ENCODE results near the gene ALOXE3. TPM values are rescaled to one million over a fixed set of nuclear protein-coding genes. Genes with fewer than 3 reads are reported as not detected.
A peak's percentile ranks its signal among the peaks of the same experiment; 100 is the strongest.

ALOXE3 gene
- total RNA-seq, 1 donor from 2014 or later = not detected

DNA sequence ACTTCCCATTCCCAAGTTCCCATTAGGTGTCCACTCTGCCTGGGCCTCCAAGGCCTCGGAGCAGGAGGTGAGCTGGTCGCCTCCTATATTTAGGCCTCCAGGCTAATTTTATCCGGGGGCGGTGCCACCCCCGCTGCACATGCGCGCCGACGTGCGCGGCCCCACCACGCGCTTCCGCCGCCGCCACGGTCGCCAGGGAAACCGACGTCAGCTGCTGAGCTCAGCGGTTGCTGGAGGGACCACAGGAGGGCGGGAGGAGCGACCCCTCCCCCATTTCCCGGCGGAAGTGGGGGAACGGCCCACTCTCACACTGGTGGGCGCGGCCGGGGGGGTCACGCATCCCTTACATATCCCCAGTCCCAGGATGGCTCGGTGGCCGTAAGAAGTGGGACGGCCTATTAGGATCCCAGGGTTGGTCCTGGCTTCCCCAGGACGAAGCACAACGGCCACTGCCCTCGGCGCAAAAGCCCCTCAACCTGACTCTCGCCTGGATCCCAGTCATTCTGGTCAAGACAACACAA lies 32.9 kb upstream of the ALOXE3 start:
- peaks cover 20% of the 10 kb centered on the region for H3K4me1 Mint-ChIP-seq (ENCODE audit: low read depth, unreplicated experiment)
- H3K27ac Mint-ChIP-seq (ENCODE audit: unreplicated experiment) = peak overlapping the region; percentile 73
- H3K27me3 Mint-ChIP-seq (ENCODE audit: unreplicated experiment) = peaks cover 14% of the 10 kb centered on the region
- no peaks in the 10 kb centered on the region for H3K36me3 Mint-ChIP-seq (ENCODE audit: unreplicated experiment)
- DNase-seq = peak; percentile 82
- H3K9me3 Mint-ChIP-seq (ENCODE audit: unreplicated experiment) = peaks cover 21% of the 10 kb centered on the region
- H3K4me3 Mint-ChIP-seq (ENCODE audit: unreplicated experiment) = no peak overlapping the region
- TF ChIP-seq, protein P1, sequence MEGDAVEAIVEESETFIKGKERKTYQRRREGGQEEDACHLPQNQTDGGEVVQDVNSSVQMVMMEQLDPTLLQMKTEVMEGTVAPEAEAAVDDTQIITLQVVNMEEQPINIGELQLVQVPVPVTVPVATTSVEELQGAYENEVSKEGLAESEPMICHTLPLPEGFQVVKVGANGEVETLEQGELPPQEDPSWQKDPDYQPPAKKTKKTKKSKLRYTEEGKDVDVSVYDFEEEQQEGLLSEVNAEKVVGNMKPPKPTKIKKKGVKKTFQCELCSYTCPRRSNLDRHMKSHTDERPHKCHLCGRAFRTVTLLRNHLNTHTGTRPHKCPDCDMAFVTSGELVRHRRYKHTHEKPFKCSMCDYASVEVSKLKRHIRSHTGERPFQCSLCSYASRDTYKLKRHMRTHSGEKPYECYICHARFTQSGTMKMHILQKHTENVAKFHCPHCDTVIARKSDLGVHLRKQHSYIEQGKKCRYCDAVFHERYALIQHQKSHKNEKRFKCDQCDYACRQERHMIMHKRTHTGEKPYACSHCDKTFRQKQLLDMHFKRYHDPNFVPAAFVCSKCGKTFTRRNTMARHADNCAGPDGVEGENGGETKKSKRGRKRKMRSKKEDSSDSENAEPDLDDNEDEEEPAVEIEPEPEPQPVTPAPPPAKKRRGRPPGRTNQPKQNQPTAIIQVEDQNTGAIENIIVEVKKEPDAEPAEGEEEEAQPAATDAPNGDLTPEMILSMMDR (IDR thresholded peaks at IDR 0.05; ENCODE audit: partially characterized antibody, unreplicated experiment) = no peak

DNA sequence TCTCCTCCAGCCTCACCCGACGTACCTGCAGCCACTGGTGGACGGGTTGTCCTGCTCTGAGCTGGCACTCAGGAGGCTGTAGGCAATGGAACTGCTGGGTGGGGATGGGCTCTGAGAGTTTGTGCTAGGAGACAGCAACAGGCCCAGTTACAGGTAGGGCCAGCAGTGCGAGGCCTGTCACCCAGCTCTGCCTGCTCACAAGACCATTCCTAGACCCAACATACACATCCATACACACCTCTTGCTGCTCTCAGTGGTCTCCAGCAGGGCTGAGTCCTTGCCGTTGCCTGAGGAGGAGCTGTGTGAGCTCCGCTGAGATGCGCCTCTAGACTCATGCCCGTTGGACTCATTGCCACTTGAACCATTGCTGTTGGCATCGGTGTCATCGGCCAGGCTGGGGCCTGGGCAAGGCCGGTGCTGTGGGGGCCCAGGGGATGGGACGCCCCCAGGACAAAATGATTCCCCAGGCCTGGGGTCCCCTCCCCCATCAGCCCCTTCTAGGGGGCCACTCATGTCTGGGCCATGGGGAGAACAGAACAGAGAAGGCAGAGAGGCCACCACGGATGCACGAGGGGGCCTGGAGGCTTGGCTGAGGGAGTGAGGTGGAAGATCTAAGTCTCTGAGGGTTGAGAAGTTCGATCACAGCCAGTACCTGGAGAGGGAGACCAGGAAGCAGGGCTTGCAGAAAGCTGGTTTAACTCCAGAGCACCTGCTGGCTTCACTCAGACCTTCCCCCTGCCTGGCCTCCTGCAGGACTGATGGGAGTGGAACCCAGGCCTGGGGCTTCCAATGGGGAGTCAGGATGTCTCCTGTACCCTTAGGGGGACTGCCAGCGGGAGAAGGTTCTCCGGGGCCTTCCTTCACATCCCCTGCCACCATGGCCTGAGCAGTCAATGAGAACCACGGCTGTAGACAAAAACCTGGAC lies 32.1 kb upstream of the ALOXE3 start:
- H3K9me3 Mint-ChIP-seq (ENCODE audit: unreplicated experiment) = peaks cover 21% of the 10 kb centered on the region
- H3K4me1 Mint-ChIP-seq (ENCODE audit: low read depth, unreplicated experiment) = peaks cover 19% of the 10 kb centered on the region
- peaks cover 13% of the 10 kb centered on the region for H3K27me3 Mint-ChIP-seq (ENCODE audit: unreplicated experiment)
- no peak for DNase-seq
- no peaks in the 10 kb centered on the region for H3K36me3 Mint-ChIP-seq (ENCODE audit: unreplicated experiment)
- H3K27ac Mint-ChIP-seq (ENCODE audit: unreplicated experiment) = no peak overlapping the region
- TF ChIP-seq, protein P1 (IDR thresholded peaks at IDR 0.05; ENCODE audit: partially characterized antibody, unreplicated experiment) = no peak
- H3K4me3 Mint-ChIP-seq (ENCODE audit: unreplicated experiment) = no peak overlapping the region

DNA sequence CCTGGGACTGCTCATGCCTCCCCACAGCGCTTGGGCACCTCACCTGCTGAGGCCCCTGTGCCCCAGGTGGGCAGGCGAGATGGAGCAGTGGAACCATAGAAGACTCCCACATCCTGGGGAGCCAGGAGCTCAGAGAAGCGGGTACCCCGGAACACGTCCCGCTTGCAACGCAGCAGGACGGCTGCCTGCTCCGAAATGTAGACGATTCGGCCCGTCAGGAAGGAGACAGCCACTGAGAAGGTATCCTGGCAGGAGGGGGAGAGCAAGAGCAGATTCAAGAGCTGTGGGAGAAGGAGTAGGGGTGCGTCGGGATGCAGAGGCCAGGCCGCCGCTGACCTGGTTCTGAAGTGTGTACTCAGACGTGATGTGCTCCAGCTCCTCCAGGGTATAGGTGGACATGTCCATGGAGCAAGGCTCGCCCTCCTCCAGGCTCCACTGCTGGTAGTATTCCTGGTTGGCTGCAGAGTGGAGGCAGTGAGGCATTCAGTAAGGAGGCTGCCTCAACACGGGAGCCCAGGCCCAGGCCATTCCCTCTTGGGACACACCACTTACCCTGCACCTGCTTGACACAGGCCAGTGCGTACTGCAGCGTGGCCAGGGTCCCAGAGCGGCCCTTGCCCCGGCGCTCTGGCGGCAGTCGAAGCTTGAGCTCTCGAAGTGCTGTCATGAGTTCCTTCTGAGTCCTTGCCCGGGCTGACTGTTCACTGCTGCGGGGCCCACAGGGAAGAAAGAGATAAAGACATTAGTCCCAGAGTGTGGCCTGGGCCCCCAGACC lies 31.3 kb upstream of the ALOXE3 start:
- Mint-ChIP-seq H3K4me3 (ENCODE audit: unreplicated experiment) (no peak overlapping the region), H3K36me3 (ENCODE audit: unreplicated experiment) (no peaks in the 10 kb centered on the region), H3K27me3 (ENCODE audit: unreplicated experiment) (peaks cover 11% of the 10 kb centered on the region), H3K27ac (ENCODE audit: unreplicated experiment) (no peak overlapping the region), H3K4me1 (ENCODE audit: low read depth, unreplicated experiment) (peaks cover 13% of the 10 kb centered on the region), H3K9me3 (ENCODE audit: unreplicated experiment) (peaks cover 21% of the 10 kb centered on the region)
- no peak for DNase-seq
- TF ChIP-seq, protein P1 (IDR thresholded peaks at IDR 0.05; ENCODE audit: partially characterized antibody, unreplicated experiment) = no peak

DNA sequence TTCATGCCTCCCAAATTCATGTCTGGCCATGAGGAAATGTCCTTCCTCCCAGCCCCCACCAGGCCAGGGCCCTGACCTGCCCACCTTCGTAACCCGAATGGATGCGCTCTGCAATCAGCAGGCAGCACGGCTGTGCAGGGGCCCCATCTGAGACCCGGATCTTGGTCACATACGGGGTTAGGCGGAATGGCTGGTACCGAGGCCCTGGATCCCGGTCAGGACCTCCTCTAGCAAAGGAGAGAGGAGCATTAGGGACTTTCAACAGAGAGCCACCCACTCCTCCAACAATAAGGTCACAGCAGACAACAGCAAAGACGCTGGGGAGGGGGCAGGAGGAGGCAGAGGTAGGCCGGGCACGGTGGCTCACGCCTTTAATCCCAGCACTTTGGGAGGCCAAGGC lies 30.2 kb upstream of the ALOXE3 start:
- H3K27me3 Mint-ChIP-seq (ENCODE audit: unreplicated experiment) = peaks cover 7% of the 10 kb centered on the region
- TF ChIP-seq, protein P1 (IDR thresholded peaks at IDR 0.05; ENCODE audit: partially characterized antibody, unreplicated experiment) = no peak
- H3K9me3 Mint-ChIP-seq (ENCODE audit: unreplicated experiment) = peaks cover 20% of the 10 kb centered on the region
- no peak overlapping the region for H3K27ac Mint-ChIP-seq (ENCODE audit: unreplicated experiment)
- no peak for DNase-seq
- no peak overlapping the region for H3K4me3 Mint-ChIP-seq (ENCODE audit: unreplicated experiment)
- no peaks in the 10 kb centered on the region for H3K36me3 Mint-ChIP-seq (ENCODE audit: unreplicated experiment)
- H3K4me1 Mint-ChIP-seq (ENCODE audit: low read depth, unreplicated experiment) = peaks cover 7% of the 10 kb centered on the region
